ENCODE data around the gene GBGT1.

Gene GBGT1

GRCh38 chr9:133164191-133164590 lies 477 bp upstream of the GBGT1 start:
- Histone ChIP-seq H3K79me1 (ENCODE audit: low read length) (peaks cover 15% of the 10 kb centered on the region), H3K36me3 (ENCODE audit: control insufficient read depth in 1 of 2, insufficient read depth in 2 of 2, low read length in 2 of 2) (no peaks in the 10 kb centered on the region), H3K27ac (ENCODE audit: low read depth, low read length) (no peak overlapping the region), H2BK12ac (ENCODE audit: low read length) (no peak overlapping the region), H4K12ac (ENCODE audit: low read depth, low read length) (no peak overlapping the region), H2BK5ac (ENCODE audit: low read depth, low read length, poor library complexity) (no peak overlapping the region), H3K27me3 (ENCODE audit: insufficient read depth, low read length) (no peaks in the 10 kb centered on the region), H2AK5ac (ENCODE audit: low read length) (peak overlapping the region; percentile 31), H4K91ac (ENCODE audit: low read depth, low read length) (peak overlapping the region; percentile 70), H3K4me2 (ENCODE audit: low read length) (peak overlapping the region; percentile 92), H3K23ac (ENCODE audit: low read length) (no peak overlapping the region), H3K4me3 (ENCODE audit: low read depth, low read length) (no peak overlapping the region), H3K18ac (ENCODE audit: low read length) (peak overlapping the region; percentile 72), H3K4ac (ENCODE audit: low read depth, low read length) (peak overlapping the region; percentile 25), H2BK120ac (ENCODE audit: insufficient read depth, low read length, poor library complexity) (peak overlapping the region; percentile 28), H3K9me3 (ENCODE audit: insufficient read depth, low read depth, low read length) (peaks cover 2% of the 10 kb centered on the region), H4K8ac (ENCODE audit: low read depth, low read length) (peak overlapping the region; percentile 55), H2AFZ (ENCODE audit: insufficient read depth, low read length, poor library complexity) (peak overlapping the region; percentile 67), H3K14ac (ENCODE audit: low read length) (peak overlapping the region; percentile 67), H3K4me1 (ENCODE audit: control insufficient read depth in 1 of 2, insufficient read depth in 2 of 2, low read length in 2 of 2) (peaks cover 17 to 30% of the 10 kb centered on the region in 2 experiments), H3K9ac (ENCODE audit: low read length) (no peak overlapping the region), H3K79me2 (ENCODE audit: control insufficient read depth, insufficient read depth, low read length, poor library complexity) (peaks cover 3% of the 10 kb centered on the region)
- no peak for DNase-seq
- WGBS (ENCODE audit: extremely low coverage, insufficient coverage, insufficient read length): no CpG with 5 or more reads among the region's 13 CpGs

- Histone ChIP-seq H3K4me3 (ENCODE audit: low read depth, low read length) (peak overlapping the region; percentile 75), H3K9ac (ENCODE audit: low read length) (no peak overlapping the region), H3K27me3 (ENCODE audit: insufficient read depth, low read length) (no peaks in the 10 kb centered on the region), H2AFZ (ENCODE audit: insufficient read depth, low read length, poor library complexity) (peak overlapping the region; percentile 18), H3K4me2 (ENCODE audit: low read length) (peak overlapping the region; percentile 92), H3K9me3 (ENCODE audit: insufficient read depth, low read depth, low read length) (peaks cover 2% of the 10 kb centered on the region), H4K91ac (ENCODE audit: low read depth, low read length) (peak overlapping the region; percentile 87), H4K12ac (ENCODE audit: low read depth, low read length) (peak overlapping the region; percentile 71), H3K27ac (ENCODE audit: low read depth, low read length) (no peak overlapping the region), H3K79me2 (ENCODE audit: control insufficient read depth, insufficient read depth, low read length, poor library complexity) (peaks cover 3% of the 10 kb centered on the region), H2BK5ac (ENCODE audit: low read depth, low read length, poor library complexity) (no peak overlapping the region), H3K14ac (ENCODE audit: low read length) (peak overlapping the region; percentile 86), H3K4ac (ENCODE audit: low read depth, low read length) (peak overlapping the region; percentile 13), H3K23ac (ENCODE audit: low read length) (no peak overlapping the region), H2BK12ac (ENCODE audit: low read length) (no peak overlapping the region), H3K36me3 (ENCODE audit: control insufficient read depth in 1 of 2, insufficient read depth in 2 of 2, low read length in 2 of 2) (no peaks in the 10 kb centered on the region), H3K79me1 (ENCODE audit: low read length) (peaks cover 13% of the 10 kb centered on the region), H3K18ac (ENCODE audit: low read length) (peak overlapping the region; percentile 96), H2BK120ac (ENCODE audit: insufficient read depth, low read length, poor library complexity) (peak overlapping the region; percentile 79), H2AK5ac (ENCODE audit: low read length) (peak overlapping the region; percentile 13), H3K4me1 (ENCODE audit: control insufficient read depth in 1 of 2, insufficient read depth in 2 of 2, low read length in 2 of 2) (peaks cover 11 to 23% of the 10 kb centered on the region in 2 experiments), H4K8ac (ENCODE audit: low read depth, low read length) (peak overlapping the region; percentile 94)
- no peak for DNase-seq
- no CpG with 5 or more reads among the region's 54 CpGs for WGBS (ENCODE audit: extremely low coverage, insufficient coverage, insufficient read length)
Measured at GRCh38 chr9:133162861-133163503, 732 bp downstream of the GBGT1 start.

- H3K18ac ChIP-seq (ENCODE audit: low read length): no peak overlapping the region
- H3K79me2 ChIP-seq (ENCODE audit: control insufficient read depth, insufficient read depth, low read length, poor library complexity): peaks cover 3% of the 10 kb centered on the region
- no peak overlapping the region for H4K91ac ChIP-seq (ENCODE audit: low read depth, low read length)
- peaks cover 11 to 19% of the 10 kb centered on the region in 2 experiments for H3K4me1 ChIP-seq (ENCODE audit: control insufficient read depth in 1 of 2, insufficient read depth in 2 of 2, low read length in 2 of 2)
- no peak overlapping the region for H2BK5ac ChIP-seq (ENCODE audit: low read depth, low read length, poor library complexity)
- no peak overlapping the region for H3K4me3 ChIP-seq (ENCODE audit: low read depth, low read length)
- no peak overlapping the region for H3K4ac ChIP-seq (ENCODE audit: low read depth, low read length)
- no peak overlapping the region for H4K8ac ChIP-seq (ENCODE audit: low read depth, low read length)
- no CpG with 5 or more reads among the region's 4 CpGs for WGBS (ENCODE audit: extremely low coverage, insufficient coverage, insufficient read length)
- H2BK12ac ChIP-seq (ENCODE audit: low read length): no peak overlapping the region
- no peak overlapping the region for H2AK5ac ChIP-seq (ENCODE audit: low read length)
- H3K79me1 ChIP-seq (ENCODE audit: low read length): peaks cover 10% of the 10 kb centered on the region
- no peak overlapping the region for H3K9ac ChIP-seq (ENCODE audit: low read length)
- H3K27ac ChIP-seq (ENCODE audit: low read depth, low read length): no peak overlapping the region
- no peak for DNase-seq
- H3K9me3 ChIP-seq (ENCODE audit: insufficient read depth, low read depth, low read length): peaks cover 2% of the 10 kb centered on the region
- no peak overlapping the region for H3K4me2 ChIP-seq (ENCODE audit: low read length)
- H3K14ac ChIP-seq (ENCODE audit: low read length): no peak overlapping the region
- no peak overlapping the region for H4K12ac ChIP-seq (ENCODE audit: low read depth, low read length)
- H2BK120ac ChIP-seq (ENCODE audit: insufficient read depth, low read length, poor library complexity): no peak overlapping the region
- no peaks in the 10 kb centered on the region for H3K36me3 ChIP-seq (ENCODE audit: control insufficient read depth in 1 of 2, insufficient read depth in 2 of 2, low read length in 2 of 2)
- no peaks in the 10 kb centered on the region for H3K27me3 ChIP-seq (ENCODE audit: insufficient read depth, low read length)
- no peak overlapping the region for H2AFZ ChIP-seq (ENCODE audit: insufficient read depth, low read length, poor library complexity)
- no peak overlapping the region for H3K23ac ChIP-seq (ENCODE audit: low read length)
Measured at GRCh38 chr9:133161547-133161950, 2.2 kb downstream of the GBGT1 start.

GRCh38 chr9:133160742-133161546 lies 2.8 kb downstream of the GBGT1 start:
- Histone ChIP-seq H3K14ac (ENCODE audit: low read length) (no peak overlapping the region), H4K12ac (ENCODE audit: low read depth, low read length) (no peak overlapping the region), H2AK5ac (ENCODE audit: low read length) (no peak overlapping the region), H3K36me3 (ENCODE audit: control insufficient read depth in 1 of 2, insufficient read depth in 2 of 2, low read length in 2 of 2) (peaks cover 0 to 1% of the 10 kb centered on the region in 2 experiments), H3K23ac (ENCODE audit: low read length) (no peak overlapping the region), H3K27me3 (ENCODE audit: insufficient read depth, low read length) (no peaks in the 10 kb centered on the region), H3K18ac (ENCODE audit: low read length) (no peak overlapping the region), H3K9me3 (ENCODE audit: insufficient read depth, low read depth, low read length) (peaks cover 2% of the 10 kb centered on the region), H3K79me1 (ENCODE audit: low read length) (peaks cover 10% of the 10 kb centered on the region), H2BK120ac (ENCODE audit: insufficient read depth, low read length, poor library complexity) (no peak overlapping the region), H2BK12ac (ENCODE audit: low read length) (no peak overlapping the region), H3K4me3 (ENCODE audit: low read depth, low read length) (no peak overlapping the region), H3K4ac (ENCODE audit: low read depth, low read length) (no peak overlapping the region), H4K91ac (ENCODE audit: low read depth, low read length) (no peak overlapping the region), H2BK5ac (ENCODE audit: low read depth, low read length, poor library complexity) (no peak overlapping the region), H2AFZ (ENCODE audit: insufficient read depth, low read length, poor library complexity) (no peak overlapping the region), H3K9ac (ENCODE audit: low read length) (no peak overlapping the region), H3K79me2 (ENCODE audit: control insufficient read depth, insufficient read depth, low read length, poor library complexity) (peaks cover 3% of the 10 kb centered on the region), H4K8ac (ENCODE audit: low read depth, low read length) (no peak overlapping the region), H3K4me1 (ENCODE audit: control insufficient read depth in 1 of 2, insufficient read depth in 2 of 2, low read length in 2 of 2) (peaks cover 11 to 19% of the 10 kb centered on the region in 2 experiments), H3K4me2 (ENCODE audit: low read length) (no peak overlapping the region), H3K27ac (ENCODE audit: low read depth, low read length) (no peak overlapping the region)
- peak; percentile 73 to 90 for DNase-seq
- no CpG with 5 or more reads among the region's 9 CpGs for WGBS (ENCODE audit: extremely low coverage, insufficient coverage, insufficient read length)

Data from trophoblast cell (in vitro differentiated cells and primary cell).